Colonic mucosa (tissue), 4 donors: ENCODE measurements around the gene CAMK1. TPM values are rescaled to one million over a fixed set of nuclear protein-coding genes. Genes with fewer than 3 reads are reported as not detected.
"Not testable (repeated sequence)": the region's sequence is repeated elsewhere in the genome, so short reads cannot be mapped to it uniquely, and the experiment has no call there.

Experiments used
- DNase-seq: peaks from one replicate; pipeline ENCODE4 v3.0.0-alpha.2; 2020
- H3K27ac ChIP-seq: fragments of 200-600 bp; one replicate; pipeline ENCODE4 v1.8.0; 2021
- H3K27me3 ChIP-seq: fragments of 200-600 bp; one replicate; pipeline ENCODE4 v1.8.0; 2021
- H3K36me3 ChIP-seq: fragments of 200-600 bp; one replicate; pipeline ENCODE4 v1.8.0; 2021
- H3K4me1 ChIP-seq: fragments of 200-600 bp; one replicate; pipeline ENCODE4 v1.8.0; 2021; ENCODE audit warnings: mild to moderate bottlenecking
- H3K4me3 ChIP-seq: fragments of 200-600 bp; one replicate; pipeline ENCODE4 v1.8.0; 2021
- H3K9ac ChIP-seq, 2 donors: one replicate each; pipeline ENCODE4 v1.7.0; 2013; ENCODE audit warnings: control low read depth in 2 of 2, low read depth in 2 of 2, low read length in 2 of 2
- H3K9me3 ChIP-seq: fragments of 200-600 bp; one replicate; pipeline ENCODE4 v1.8.0; 2021
- intact Hi-C: fragments of 100-400 bp; cut with DNase I; formaldehyde crosslinking; loops from one replicate; pipeline ENCODE4 v1.14.1; 2022
- total RNA-seq, 2 donors: library from RNA; stranded (reverse); fragmentation: NEBNext Ultra II Directional in 1 of 2; extraction: Animal tissue kit (Norgen Biotek cat#: 25700) in 1 of 2; gene quantifications; one replicate each; pipeline ENCODE4 v1.2.1, GENCODE V29; 2021
- TF ChIP-seq, protein P1 (sequence below): fragments of 200-600 bp; IDR thresholded peaks from one replicate; pipeline ENCODE4 v1.8.0; 2022; ENCODE audit warnings: antibody characterized with exemption, mild to moderate bottlenecking
- donor health status: healthy.
- donor health status: DM: no; HTN: no; CAD: no.
- donor health status: DM: no; HTN: no; CAD: no.

CAMK1 gene
- total RNA-seq, 2 donors from 2014 or later = 7.8 to 16.5 TPM

- H3K9ac ChIP-seq = no peak overlapping the region
- intact Hi-C loops = no loop called here
- H3K4me3 ChIP-seq = no peak overlapping the region
- no peaks in the 10 kb centered on the region for H3K36me3 ChIP-seq
- no peaks in the 10 kb centered on the region for H3K9me3 ChIP-seq
- no peaks in the 10 kb centered on the region for H3K27me3 ChIP-seq
- TF ChIP-seq, protein P1, sequence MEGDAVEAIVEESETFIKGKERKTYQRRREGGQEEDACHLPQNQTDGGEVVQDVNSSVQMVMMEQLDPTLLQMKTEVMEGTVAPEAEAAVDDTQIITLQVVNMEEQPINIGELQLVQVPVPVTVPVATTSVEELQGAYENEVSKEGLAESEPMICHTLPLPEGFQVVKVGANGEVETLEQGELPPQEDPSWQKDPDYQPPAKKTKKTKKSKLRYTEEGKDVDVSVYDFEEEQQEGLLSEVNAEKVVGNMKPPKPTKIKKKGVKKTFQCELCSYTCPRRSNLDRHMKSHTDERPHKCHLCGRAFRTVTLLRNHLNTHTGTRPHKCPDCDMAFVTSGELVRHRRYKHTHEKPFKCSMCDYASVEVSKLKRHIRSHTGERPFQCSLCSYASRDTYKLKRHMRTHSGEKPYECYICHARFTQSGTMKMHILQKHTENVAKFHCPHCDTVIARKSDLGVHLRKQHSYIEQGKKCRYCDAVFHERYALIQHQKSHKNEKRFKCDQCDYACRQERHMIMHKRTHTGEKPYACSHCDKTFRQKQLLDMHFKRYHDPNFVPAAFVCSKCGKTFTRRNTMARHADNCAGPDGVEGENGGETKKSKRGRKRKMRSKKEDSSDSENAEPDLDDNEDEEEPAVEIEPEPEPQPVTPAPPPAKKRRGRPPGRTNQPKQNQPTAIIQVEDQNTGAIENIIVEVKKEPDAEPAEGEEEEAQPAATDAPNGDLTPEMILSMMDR = no peak
- peak overlapping the region; percentile 24 for H3K27ac ChIP-seq
- no peak for DNase-seq
- H3K4me1 ChIP-seq = no peaks in the 10 kb centered on the region
These were observed 9.4 kb upstream of the CAMK1 start for GRCh38 chr3:9779075-9779593.

- no peaks in the 10 kb centered on the region for H3K36me3 ChIP-seq
- H3K27ac ChIP-seq = peak overlapping the region; percentile 24
- H3K9me3 ChIP-seq = no peaks in the 10 kb centered on the region
- H3K4me3 ChIP-seq = no peak overlapping the region
- no peaks in the 10 kb centered on the region for H3K27me3 ChIP-seq
- intact Hi-C loops = no loop called here
- H3K4me1 ChIP-seq = no peaks in the 10 kb centered on the region
- H3K9ac ChIP-seq = no peak overlapping the region
- DNase-seq = no peak
- TF ChIP-seq, protein P1 = no peak
These were observed 8.7 kb upstream of the CAMK1 start for GRCh38 chr3:9778143-9779074.

DNA sequence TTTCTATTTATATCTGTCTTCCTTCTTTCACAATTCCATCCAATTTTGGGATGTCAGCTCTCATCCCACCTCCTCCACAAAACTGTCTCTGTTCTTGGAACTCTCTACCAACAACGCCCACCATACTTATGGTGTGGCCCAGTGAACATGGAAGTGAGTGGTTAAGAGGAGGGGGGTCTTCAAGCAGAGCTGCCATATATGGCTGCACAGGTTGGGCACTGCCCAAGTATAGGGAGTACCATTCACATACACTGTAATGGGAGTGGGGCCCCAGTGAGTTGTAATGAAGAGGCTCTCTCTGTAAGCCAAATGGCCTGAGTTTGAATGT, 7.9 kb upstream of the CAMK1 start:
- Histone ChIP-seq H3K36me3 (no peaks in the 10 kb centered on the region), H3K9ac (no peak overlapping the region), H3K9me3 (no peaks in the 10 kb centered on the region), H3K27me3 (no peaks in the 10 kb centered on the region), H3K4me3 (no peak overlapping the region), H3K27ac (no peak overlapping the region), H3K4me1 (no peaks in the 10 kb centered on the region)
- TF ChIP-seq, protein P1 = no peak
- intact Hi-C loops = no loop called here
- DNase-seq = no peak

DNA sequence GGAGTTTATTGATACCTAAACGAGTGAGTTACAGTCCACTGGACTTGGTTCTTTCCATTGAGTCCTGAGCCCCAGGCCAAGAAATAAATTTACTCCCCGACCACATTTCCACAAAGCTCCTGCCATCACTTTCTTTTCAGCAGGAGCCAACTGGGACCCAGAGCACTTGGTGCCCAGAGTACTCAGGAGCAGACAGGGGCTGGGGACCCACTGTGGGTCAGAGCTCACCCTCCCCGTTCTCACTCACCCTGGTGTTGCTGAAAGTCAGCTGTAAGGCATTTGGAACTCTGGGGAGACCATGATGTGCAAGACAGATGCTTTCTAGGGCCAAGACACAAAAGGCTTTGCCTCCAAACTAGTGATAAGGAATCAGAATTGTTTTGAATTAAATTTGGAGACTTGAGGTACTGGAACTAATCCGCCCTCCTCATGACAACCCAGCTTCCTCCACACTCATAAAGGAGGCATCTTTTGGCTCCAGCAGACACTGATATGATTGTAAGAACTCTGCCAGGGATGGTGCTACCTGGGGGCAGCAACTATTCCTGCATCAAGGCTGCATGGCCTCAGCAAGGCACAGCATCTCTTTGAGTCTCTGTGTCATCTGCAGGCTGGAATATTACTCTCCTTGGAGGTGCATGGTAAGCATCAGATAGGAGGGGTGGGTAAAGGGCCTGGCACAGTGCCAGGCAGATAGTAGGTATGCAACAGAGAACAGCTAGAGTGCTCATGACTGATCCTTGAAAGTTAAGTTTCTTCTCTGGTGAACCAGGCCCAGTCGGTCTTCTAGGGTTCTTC, 7.3 kb upstream of the CAMK1 start:
- Histone ChIP-seq H3K4me3 (no peak overlapping the region), H3K27ac (no peak overlapping the region), H3K27me3 (no peaks in the 10 kb centered on the region), H3K9ac (no peak overlapping the region), H3K9me3 (no peaks in the 10 kb centered on the region), H3K4me1 (no peaks in the 10 kb centered on the region), H3K36me3 (no peaks in the 10 kb centered on the region)
- intact Hi-C loops = no loop called here
- no peak for DNase-seq
- TF ChIP-seq, protein P1 = no peak

DNA sequence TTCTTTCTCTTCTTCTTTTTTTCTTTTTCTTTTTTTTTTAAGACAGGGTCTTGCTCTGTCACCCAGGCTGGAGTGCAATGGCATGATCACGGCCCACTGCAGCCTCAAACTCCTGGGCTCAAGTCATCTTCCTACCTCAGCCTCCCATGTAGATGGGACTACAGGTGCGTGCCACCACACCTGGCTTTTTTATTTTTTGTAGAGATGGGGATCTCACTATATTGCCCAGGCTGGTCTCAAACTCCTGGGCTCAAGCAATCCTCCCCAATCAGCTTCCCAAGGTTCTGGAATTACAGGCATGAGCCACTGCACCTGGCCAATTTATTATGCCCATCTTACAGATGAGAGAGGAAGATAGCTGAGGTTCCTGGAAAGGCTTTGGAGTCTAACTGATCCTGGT, 1.3 kb upstream of the CAMK1 start:
- H3K36me3 ChIP-seq, H3K9me3 ChIP-seq, H3K9ac ChIP-seq, H3K27me3 ChIP-seq, H3K4me1 ChIP-seq, DNase-seq, intact Hi-C loops, H3K27ac ChIP-seq, H3K4me3 ChIP-seq: not testable (repeated sequence)
